HepG2 (cell line): ENCODE data around the gene AUNIP. TPM values are rescaled to one million over a fixed set of nuclear protein-coding genes. Genes with fewer than 3 reads are reported as not detected.

ENCODE experiments used
- ETV5 ChIP-seq: IDR thresholded peaks from 2 replicates; pipeline ENCODE4 v1.6.1; 2018; ENCODE audit warnings: missing biosample characterization, missing genetic modification reagents, inconsistent platforms, borderline replicate concordance
- KDM2A ChIP-seq: sonication (generic); formaldehyde crosslinking; IDR thresholded peaks from 2 replicates; pipeline ENCODE4 v1.4.0; 2020; ENCODE audit warnings: low read depth, missing genetic modification reagents, borderline replicate concordance
- RAD21 ChIP-seq: fragments of 450-650 bp; formaldehyde crosslinking; IDR thresholded peaks from 2 replicates; pipeline ENCODE4 v1.5.0; 2020; ENCODE audit warnings: mild to moderate bottlenecking
- SMC3 ChIP-seq: IDR thresholded peaks from 2 replicates; pipeline ENCODE4 v1.6.1; 2011; ENCODE audit warnings: low read length, improper control_type of control experiment
- STAG1 ChIP-seq: sonication (generic); formaldehyde crosslinking; IDR thresholded peaks from 2 replicates; pipeline ENCODE4 v1.4.0; 2020; ENCODE audit warnings: missing genetic modification reagents
- ZFP36 ChIP-seq: fragments of 150-350 bp; IDR thresholded peaks from 2 replicates; pipeline ENCODE4 v1.6.1; 2018; ENCODE audit warnings: borderline replicate concordance, low read length, low read depth; ENCODE audit not compliant: partially characterized antibody
- ZNF205 ChIP-seq: IDR thresholded peaks from 2 replicates; pipeline ENCODE4 v1.6.1; 2018; ENCODE audit warnings: missing biosample characterization, missing genetic modification reagents
- ZNF496 ChIP-seq: sonication (generic); formaldehyde crosslinking; IDR thresholded peaks from 2 replicates; pipeline ENCODE4 v1.8.1; 2023; ENCODE audit warnings: mild to moderate bottlenecking, moderate library complexity, missing genetic modification reagents; ENCODE audit not compliant: insufficient replicate concordance
- polyA plus RNA-seq, 8 experiments: library from polyadenylated mRNA; depleted of rRNA in 3 of 8; stranded (reverse) in 7 of 8; unstranded in 1 of 8; fragments of >200 nt; fragmentation: Illumina TruSeq in 4 of 8; extraction: Trizol in 4 of 8; gene quantifications; 2 replicates each; pipeline versions ENCODE4 v1.2.1 to v1.2.3, GENCODE V29; 2011 to 2016; ENCODE audit warnings: low read depth in 4 of 8, missing spikeins in 1 of 8, mixed read lengths in 1 of 8; ENCODE audit not compliant: insufficient read depth in 1 of 8
- total RNA-seq, 5 experiments: library from RNA; depleted of rRNA; stranded (reverse); fragments of >200 nt; fragmentation: Illumina TruSeq; extraction: Trizol; gene quantifications; 2 replicates each; pipeline ENCODE4 v1.2.3, GENCODE V29; 2016; ENCODE audit warnings: low read depth in 1 of 5
- TF ChIP-seq, protein P1 (sequence below): sonication (generic); formaldehyde crosslinking; IDR thresholded peaks from 2 replicates; pipeline ENCODE4 v1.4.0; 2020; ENCODE audit warnings: missing genetic modification reagents
- TF ChIP-seq, protein P2 (sequence below): sonication (generic); formaldehyde crosslinking; IDR thresholded peaks from 2 replicates; pipeline ENCODE4 v1.4.0; 2020; ENCODE audit warnings: mild to moderate bottlenecking, low read depth, missing genetic modification reagents
- TF ChIP-seq, protein P3 (sequence below): sonication (generic); formaldehyde crosslinking; IDR thresholded peaks from 2 replicates; pipeline ENCODE4 v1.5.0; 2020; ENCODE audit warnings: missing genetic modification reagents, mild to moderate bottlenecking, borderline replicate concordance
- TF ChIP-seq, protein P4 (sequence below): sonication (generic); formaldehyde crosslinking; IDR thresholded peaks from 2 replicates; pipeline ENCODE4 v1.9.0; 2021; ENCODE audit warnings: missing genetic modification reagents, borderline replicate concordance
- TF ChIP-seq, protein P5 (sequence below): sonication (generic); formaldehyde crosslinking; IDR thresholded peaks from 2 replicates; pipeline ENCODE4 v1.5.0; 2020; ENCODE audit warnings: mild to moderate bottlenecking, missing genetic modification reagents, moderate library complexity

Gene AUNIP
- total and polyA plus RNA-seq, 2 of the 13 experiments (the other 11 are each of a cell fraction or from before 2014, with no cell fraction given): 3.8 to 12.3 TPM

DNA sequence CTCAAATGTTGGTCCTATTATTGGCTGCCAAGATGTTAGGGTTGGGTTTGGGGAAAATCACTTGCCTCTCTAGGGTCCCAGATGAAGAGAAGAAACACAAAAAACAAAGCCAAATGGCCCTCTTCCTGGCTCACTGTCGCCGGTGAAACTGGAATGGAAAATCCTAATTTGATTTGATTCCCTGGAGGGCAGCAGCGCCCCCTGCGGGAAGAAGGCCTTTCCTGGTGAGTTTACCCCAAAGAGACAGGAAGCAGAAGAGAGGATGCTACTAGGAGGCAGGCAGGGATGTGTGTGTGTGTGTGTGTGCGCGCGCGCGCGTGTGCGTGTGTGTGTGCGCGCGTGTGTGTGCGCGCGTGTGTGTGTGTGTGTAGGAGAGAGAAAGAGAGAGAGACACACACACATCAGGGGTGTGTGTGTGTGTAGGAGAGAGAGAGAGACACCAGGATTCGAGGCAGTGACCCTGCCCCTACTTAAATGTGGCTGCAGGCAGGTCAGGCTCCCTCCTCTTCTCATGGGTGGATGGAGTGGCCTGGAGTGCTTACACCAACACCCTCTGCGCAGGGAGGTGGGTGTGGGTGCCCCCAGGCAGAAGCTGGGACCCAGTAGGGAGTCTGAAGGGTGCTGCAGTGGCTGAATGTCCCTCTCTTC, 62.3 kb downstream of the AUNIP start (continued):
- TF ChIP-seq, protein P1, sequence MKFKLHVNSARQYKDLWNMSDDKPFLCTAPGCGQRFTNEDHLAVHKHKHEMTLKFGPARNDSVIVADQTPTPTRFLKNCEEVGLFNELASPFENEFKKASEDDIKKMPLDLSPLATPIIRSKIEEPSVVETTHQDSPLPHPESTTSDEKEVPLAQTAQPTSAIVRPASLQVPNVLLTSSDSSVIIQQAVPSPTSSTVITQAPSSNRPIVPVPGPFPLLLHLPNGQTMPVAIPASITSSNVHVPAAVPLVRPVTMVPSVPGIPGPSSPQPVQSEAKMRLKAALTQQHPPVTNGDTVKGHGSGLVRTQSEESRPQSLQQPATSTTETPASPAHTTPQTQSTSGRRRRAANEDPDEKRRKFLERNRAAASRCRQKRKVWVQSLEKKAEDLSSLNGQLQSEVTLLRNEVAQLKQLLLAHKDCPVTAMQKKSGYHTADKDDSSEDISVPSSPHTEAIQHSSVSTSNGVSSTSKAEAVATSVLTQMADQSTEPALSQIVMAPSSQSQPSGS (CRISPR knock-in tag): 0 out of 2 replicates have a peak, but pooled peaks have one; percentile 36
- TF ChIP-seq SMC3 (peak; percentile 86), ZNF205 (CRISPR knock-in tag) (0 out of 2 replicates have a peak, but pooled peaks have one; percentile 28), KDM2A (CRISPR knock-in tag) (peak; percentile 39; the same call in 1 of the 2 replicates), ETV5 (0 out of 2 replicates have a peak, but pooled peaks have one; percentile 21), ZNF496 (CRISPR knock-in tag) (no peak), STAG1 (peak; percentile 86), ZFP36 (peak; percentile 12), RAD21 (peak; percentile 75)
- TF ChIP-seq, protein P2, sequence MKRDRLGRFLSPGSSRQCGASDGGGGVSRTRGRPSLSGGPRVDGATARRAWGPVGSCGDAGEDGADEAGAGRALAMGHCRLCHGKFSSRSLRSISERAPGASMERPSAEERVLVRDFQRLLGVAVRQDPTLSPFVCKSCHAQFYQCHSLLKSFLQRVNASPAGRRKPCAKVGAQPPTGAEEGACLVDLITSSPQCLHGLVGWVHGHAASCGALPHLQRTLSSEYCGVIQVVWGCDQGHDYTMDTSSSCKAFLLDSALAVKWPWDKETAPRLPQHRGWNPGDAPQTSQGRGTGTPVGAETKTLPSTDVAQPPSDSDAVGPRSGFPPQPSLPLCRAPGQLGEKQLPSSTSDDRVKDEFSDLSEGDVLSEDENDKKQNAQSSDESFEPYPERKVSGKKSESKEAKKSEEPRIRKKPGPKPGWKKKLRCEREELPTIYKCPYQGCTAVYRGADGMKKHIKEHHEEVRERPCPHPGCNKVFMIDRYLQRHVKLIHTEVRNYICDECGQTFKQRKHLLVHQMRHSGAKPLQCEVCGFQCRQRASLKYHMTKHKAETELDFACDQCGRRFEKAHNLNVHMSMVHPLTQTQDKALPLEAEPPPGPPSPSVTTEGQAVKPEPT (CRISPR knock-in tag): no peak
- TF ChIP-seq, protein P3, sequence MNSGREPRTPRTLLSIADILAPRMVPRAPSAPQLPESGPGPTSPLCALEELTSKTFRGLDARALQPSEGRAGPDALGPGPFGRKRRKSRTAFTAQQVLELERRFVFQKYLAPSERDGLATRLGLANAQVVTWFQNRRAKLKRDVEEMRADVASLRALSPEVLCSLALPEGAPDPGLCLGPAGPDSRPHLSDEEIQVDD (CRISPR knock-in tag): no peak
- TF ChIP-seq, protein P4, sequence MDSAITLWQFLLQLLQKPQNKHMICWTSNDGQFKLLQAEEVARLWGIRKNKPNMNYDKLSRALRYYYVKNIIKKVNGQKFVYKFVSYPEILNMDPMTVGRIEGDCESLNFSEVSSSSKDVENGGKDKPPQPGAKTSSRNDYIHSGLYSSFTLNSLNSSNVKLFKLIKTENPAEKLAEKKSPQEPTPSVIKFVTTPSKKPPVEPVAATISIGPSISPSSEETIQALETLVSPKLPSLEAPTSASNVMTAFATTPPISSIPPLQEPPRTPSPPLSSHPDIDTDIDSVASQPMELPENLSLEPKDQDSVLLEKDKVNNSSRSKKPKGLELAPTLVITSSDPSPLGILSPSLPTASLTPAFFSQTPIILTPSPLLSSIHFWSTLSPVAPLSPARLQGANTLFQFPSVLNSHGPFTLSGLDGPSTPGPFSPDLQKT (CRISPR knock-in tag): no peak
- TF ChIP-seq, protein P5, sequence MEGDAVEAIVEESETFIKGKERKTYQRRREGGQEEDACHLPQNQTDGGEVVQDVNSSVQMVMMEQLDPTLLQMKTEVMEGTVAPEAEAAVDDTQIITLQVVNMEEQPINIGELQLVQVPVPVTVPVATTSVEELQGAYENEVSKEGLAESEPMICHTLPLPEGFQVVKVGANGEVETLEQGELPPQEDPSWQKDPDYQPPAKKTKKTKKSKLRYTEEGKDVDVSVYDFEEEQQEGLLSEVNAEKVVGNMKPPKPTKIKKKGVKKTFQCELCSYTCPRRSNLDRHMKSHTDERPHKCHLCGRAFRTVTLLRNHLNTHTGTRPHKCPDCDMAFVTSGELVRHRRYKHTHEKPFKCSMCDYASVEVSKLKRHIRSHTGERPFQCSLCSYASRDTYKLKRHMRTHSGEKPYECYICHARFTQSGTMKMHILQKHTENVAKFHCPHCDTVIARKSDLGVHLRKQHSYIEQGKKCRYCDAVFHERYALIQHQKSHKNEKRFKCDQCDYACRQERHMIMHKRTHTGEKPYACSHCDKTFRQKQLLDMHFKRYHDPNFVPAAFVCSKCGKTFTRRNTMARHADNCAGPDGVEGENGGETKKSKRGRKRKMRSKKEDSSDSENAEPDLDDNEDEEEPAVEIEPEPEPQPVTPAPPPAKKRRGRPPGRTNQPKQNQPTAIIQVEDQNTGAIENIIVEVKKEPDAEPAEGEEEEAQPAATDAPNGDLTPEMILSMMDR (CRISPR knock-in tag): peak; percentile 90
